Left ventricle myocardium superior (tissue), 1 donor: ENCODE measurements around the gene IGSF22. TPM values are rescaled to one million over a fixed set of nuclear protein-coding genes. Genes with fewer than 3 reads are reported as not detected.

ENCODE experiments used
- ATAC-seq: fragments of 200-7000 bp; cut with Tn5 transposase; one replicate; pipeline ENCODE4 v1.9.1; 2020; ENCODE audit warnings: mild to moderate bottlenecking, moderate library complexity
- DNase-seq: peaks from one replicate; pipeline ENCODE4 v3.0.0-alpha.2; 2020
- intact Hi-C: fragments of 100-400 bp; cut with micrococcal nuclease; formaldehyde crosslinking; loops from one replicate; pipeline ENCODE4 v1.11.0; 2022
- long read RNA-seq: library from polyadenylated mRNA; unstranded; transcript quantifications from one replicate; pipeline ENCODE4 v2.0.0, GENCODE V29; 2021
- total RNA-seq: library from RNA; stranded (reverse); fragmentation: NEBNext Ultra II Directional; extraction: Animal tissue kit (Norgen Biotek cat#: 25700); gene quantifications from one replicate; pipeline ENCODE4 v1.2.1, GENCODE V29; 2021
- donor health status: DM: no; HTN: yes; CAD: no; lungs with severe emphysema.

The IGSF22 gene
- total RNA-seq, result 0.94 TPM
- long read RNA-seq, partial matches to known transcripts, result 5 of 5 reads
- long read RNA-seq, other reads (novel, unspliced or antisense), result 0 of 5 reads

DNA sequence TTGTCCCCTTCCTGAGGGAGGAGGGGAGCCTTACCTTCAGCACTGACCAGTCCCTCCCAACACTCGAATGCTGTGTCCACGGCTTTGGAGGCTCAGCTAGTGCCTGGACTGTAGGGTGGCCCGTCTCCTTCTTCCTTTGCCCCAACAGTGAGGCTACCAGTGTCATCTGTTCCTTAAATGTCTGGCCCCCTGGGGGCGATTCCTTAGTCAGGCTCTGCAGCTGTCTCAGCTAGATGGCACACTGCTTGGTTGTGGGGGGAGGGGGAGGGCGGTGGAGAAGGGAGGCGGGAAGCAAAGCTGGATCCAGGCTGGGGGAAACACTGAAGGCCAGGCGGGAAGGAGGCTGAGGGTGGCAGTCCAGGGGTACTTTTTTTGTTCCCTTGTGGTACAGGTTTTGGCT is at the start of gene IGSF22:
TSS of gene IGSF22 (minus strand) at position 149 of the 400 bp plus-strand sequence. CDS start 1,952 bp downstream, outside the sequence.
- ATAC-seq, result no peak
- intact Hi-C loops, result no loop called here
- DNase-seq, result no peak

DNA sequence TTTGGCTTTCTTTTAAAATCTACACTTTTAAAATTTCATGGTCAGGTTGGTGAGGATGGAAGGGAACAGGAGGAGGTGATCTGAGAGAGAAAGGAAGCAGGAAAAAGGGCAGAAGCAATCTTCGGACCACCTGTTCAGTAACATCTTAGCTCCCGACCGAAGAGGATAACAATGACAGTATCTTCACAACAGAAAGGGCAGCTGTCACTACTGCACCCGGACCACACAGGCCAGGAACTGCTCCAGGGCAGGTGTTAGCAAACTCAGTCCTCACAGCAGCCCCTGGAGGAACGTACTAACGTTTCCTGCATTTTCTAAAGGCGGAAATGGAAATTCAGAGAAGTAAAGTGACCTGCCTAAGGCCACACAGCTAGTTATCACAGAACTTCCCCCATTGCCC is 48.8 kb upstream of the IGSF22 start:
- DNase-seq, result no peak
- intact Hi-C loops, result no loop called here

DNA sequence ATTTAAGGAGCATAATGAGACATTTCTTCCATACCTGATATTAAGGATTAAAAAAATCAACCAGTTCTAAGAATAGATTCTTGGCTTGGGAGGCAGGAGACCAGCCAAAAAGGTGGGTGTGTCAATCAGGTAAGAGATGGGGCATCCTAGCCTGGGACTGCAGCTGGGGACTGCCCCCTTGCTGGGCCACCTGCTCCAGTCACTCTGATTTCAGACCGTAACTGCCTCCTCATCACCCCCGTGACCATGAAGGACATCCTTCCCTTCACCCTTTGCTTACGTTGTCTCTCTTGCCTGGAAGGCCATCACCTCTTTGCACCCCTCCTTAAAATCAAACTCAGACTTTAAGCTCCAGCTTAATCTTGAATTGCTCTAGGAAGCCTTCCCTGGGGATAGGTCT is 47.7 kb upstream of the IGSF22 start:
- ATAC-seq (no peak), DNase-seq (no peak)
- intact Hi-C loops, result no loop called here

More for the DNA sequence above, 48.8 kb upstream of the IGSF22 start:
- no peak for ATAC-seq

DNA sequence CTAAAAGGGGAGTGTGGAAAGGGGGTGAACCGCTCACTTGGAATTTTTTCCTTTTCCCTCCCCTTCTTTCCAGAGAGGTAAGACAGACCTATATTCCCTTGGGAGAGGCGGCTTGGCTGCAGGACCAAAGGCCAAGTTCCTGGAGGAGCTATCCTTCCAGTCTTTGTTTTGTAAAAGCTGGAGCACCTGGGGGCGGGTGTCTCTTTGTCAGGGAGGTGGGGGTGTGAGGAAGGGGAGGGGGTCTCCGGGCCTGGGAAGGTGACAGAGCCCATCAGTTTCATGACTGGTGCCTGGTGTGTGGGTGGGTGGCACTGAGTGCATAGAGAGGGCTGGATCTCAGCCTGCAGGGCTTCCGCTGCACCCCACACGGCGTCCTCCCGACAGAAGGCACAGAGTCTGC is 47.1 kb upstream of the IGSF22 start:
- ATAC-seq (no peak), DNase-seq (no peak)
- intact Hi-C loops, result no loop called here

DNA sequence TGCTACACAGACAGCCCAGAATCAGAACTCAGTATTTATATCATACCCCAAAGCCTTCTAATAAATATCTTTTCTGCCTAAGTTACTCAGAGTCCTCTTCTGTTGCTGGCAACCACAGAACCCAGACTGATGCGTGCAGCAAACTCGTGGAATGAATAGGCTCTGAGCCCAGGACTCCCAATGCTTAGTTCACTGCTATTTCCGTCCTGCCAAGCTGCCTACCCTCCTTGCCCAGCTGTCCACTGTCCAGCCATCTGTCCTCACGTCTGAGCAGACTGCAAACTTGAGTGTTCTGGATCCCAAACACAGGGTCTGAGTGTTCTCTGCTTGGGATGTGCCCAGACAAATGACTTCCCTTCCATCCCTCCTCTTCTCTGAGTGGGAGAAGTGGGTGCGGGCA is 46.2 kb upstream of the IGSF22 start:
- DNase-seq, result no peak
- intact Hi-C loops, result no loop called here
- ATAC-seq, result no peak

DNA sequence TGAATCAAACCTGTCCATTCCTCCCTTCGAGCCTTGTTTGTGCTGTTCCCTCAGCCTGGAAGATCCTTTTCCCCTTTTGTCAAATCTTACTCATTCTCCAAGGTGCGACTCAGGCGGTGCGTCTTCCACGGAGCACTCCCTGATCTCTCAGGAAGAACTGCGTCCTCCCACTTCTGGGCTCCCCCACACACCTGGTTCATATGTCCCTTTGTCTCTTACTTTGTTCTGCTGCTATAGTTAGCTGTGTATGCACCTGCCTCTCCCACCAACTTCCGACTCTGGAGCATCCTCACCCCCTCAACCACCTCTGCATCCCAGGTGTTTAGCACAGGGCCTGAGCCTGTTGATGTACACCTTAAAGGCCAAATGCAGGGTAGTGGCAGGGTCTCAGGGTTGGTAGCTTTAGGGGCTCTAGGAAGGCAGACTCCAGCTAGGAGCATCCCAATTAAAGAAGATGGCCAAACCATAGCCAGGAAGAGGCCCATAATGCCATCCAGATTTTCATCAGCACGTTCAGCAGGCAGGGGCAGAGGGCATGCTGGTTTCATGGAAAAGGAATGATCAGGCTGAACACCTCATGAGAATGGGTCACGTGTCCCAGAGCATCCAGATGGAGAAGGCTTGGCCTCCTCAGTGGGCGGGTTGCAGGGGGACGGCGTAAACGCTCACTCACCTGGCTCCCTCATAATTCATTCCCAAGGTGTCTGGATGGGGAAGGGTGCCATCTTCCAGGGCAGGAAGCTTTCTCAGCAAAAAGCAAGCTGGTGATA is 45.5 kb upstream of the IGSF22 start:
- DNase-seq (no peak), ATAC-seq (no peak)
- intact Hi-C loops, result no loop called here

DNA sequence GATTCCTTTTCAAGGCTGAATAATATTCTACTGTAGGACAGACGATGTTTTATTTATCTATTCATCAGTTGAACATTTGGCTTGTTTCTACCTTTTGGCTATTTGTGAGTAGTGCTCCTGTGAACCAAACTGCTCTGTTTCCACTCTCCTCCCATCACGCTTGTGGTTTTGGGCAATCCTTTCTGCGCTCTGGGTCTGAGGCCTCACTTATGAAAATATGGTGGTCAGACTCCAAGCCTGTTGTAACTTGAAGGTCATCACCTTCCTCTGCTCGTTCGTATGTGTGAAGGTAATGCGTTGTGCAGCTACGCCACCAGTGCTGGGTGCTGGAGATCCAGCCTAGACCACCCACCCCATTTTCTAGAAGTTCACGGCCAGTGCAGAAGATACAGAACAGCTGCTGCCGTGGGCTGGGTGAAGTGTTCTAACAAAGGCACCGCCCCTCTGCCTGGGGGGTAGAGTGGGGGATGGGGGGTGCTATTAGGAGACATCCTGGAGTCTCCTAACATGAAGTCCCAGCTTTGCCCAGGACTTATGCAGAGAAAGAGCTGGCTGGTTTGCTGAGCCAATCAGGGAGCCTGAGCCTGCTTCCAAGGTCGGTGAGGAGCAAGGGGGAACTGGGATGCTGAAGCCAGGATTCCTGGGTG is 44.6 kb upstream of the IGSF22 start:
- intact Hi-C loops, result no loop called here
- ATAC-seq, result no peak
- no peak for DNase-seq

DNA sequence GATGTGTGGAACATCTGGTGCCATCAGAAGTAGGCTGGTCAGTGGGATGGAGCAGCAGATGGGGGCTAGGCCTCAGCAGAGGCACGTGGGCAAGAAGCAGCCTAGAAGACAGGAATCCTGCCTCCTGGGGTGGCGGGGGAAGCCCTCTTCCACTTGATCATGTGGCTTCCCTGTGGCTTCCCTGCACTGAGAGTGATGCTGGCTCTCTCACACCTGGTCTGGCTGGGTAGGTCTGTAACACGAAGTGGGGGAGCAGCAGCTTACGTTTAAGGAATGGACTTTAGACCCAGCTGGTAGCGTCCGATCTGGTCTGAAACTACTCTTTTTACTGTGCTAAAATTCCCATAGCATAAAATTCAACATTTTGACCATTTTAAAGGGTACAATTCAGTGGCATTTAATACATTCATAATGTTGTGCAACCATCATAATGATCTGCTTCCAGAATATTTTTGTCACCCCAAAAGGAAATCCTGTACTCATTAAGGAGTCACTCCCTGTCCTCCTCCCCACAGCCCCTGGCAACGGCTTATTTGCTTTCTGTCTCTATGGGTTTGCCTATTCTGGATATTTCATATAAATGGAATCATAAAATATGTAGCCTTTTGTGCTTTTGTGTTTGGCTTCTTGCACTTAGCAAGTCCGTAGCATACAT is 43.9 kb upstream of the IGSF22 start:
- ATAC-seq (no peak), DNase-seq (no peak)
- intact Hi-C loops, result no loop called here

DNA sequence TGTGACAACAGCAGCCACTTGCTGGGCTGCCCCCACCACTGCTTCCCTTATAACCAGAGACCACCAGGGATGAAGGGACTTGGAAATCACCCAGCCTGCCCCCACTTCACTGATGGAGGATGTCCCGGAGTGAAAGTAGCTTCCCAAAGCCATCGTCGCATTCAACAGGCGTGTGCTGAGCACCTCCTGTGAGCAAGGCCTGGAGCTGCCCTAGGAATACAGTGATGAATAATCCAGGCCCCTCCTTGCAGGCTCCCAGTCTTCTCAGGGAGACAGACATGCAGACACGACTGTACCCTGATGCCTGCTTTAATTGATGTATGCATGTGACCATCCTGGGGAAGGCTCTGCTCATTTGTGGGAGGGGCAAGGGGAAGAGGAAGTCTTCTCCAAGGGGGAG is 43.0 kb upstream of the IGSF22 start:
- ATAC-seq (peak; percentile 16), DNase-seq (no peak)
- intact Hi-C loops, result no loop called here

DNA sequence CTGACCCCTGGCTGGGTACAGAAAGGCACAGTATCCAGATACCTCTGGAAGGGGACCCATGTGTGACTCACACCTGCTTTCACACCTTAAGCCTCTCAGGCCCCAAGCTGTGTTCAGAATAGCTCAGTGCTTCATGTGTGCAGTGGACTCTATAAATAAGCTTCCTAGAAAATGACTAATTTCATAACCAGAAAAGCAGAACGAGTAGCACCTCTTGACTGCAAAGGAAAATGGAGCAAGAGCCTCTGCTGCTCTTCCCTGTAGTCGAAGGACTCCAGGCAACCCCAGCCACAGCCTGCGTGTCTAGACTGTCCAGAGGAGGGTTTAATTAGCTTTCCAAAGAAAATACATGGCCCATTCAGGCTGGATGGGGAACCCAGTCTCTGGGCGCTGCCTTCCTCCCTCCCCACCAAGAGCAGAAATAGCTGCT is 42.5 kb upstream of the IGSF22 start:
- intact Hi-C loops, result no loop called here
- DNase-seq (no peak), ATAC-seq (peak; percentile 64)

DNA sequence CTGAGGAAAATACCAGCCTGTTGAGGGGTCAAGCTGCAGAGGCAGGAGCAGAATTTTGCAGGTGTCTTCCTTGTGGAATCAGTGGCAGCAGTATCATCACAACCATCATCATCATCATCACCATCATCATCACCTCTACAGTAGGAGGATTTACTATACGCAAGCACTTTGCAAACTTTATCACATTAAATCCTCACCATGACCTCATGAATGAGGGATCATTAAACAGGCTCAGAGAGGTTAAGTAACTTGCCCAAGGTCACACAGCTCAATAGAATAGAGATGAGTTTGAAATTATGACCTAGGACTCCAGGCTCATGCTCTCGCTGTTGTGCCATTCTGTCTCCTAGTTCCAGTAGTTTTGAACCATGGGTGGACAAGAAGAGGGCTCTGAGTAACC is 40.0 kb upstream of the IGSF22 start:
- DNase-seq, result no peak
- ATAC-seq, result no peak
- intact Hi-C loops, result no loop called here

DNA sequence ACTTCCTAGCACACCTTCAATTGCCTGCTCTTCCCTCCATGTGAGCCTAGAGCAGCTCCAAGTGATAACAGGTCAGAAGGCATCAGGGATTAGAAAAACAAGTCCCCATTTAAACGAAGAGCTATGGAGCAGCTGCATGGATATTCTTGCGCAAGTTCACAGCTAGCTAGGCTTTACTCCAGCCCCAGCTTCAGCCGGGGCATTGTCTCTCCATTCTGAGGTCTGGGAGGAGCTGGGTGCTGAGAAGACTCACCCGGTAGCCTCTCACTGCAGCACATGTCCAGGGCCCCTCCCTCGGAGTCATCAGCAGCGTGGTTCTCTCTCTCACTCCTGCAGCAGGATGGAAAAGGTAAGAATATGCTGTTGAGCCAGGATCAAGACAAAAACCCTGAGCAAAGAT is 39.6 kb upstream of the IGSF22 start:
- intact Hi-C loops, result no loop called here
- no peak for ATAC-seq

DNA sequence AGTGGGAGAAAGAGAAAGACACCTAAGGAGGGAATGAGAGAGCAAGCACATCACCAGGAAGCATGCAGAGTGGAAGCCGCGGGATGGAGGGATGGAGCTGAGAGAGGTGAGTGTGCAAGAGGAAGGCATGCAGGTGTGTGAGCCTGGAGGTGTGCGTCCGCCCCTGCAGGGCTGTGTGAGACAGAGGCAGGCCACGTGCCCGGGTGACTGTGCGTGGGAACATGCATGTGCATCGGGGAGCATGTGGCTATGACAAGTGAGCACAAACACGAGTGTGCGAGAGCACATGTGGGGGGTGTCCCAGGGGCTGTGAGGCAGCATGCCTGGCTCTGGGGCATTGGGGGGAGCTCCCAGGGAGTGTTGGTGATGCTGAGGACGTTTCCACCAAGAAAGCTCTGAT is 35.8 kb upstream of the IGSF22 start:
- DNase-seq (no peak), ATAC-seq (no peak)
- intact Hi-C loops, result no loop called here

More for the DNA sequence above, 39.6 kb upstream of the IGSF22 start:
- no peak for DNase-seq

DNA sequence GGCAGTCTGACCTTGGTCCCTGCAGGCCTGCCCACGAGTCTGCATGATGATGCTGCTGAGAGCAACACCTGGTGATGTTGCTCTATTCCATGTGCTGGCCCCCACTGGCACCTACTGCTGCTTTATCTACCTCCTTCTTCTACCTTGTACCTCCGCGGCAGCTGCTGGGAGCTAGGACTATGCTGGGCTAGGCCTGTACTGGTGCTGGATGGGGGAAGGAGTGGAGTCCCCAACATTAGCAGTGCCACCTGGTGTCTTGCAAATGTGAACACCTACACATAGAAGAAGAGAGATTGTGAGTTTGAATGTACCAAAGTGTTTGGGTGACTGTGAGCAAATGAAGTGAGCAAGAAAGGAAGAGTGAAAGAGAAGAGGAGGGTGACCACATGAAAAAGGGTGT is 35.2 kb upstream of the IGSF22 start:
- intact Hi-C loops, result no loop called here
- ATAC-seq (no peak), DNase-seq (no peak)

DNA sequence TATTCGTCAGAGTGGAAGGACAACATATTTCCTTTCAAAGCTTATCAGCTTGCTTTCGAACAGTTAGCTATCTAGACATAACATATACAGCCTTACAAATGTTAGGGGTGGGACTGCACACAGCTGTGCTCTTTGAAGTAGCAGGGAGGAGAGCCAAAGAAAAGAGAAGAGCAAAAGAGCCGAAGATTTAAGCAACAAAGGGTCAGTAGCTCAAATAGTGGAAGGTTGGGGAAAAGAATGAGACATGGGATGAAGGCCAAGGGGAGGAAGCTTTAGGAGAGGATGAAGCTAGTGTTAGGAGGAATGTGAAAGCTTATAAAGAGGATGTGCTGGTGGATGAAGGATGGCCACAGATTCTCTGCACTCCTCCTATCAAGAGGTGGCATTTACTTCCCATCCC is 31.8 kb upstream of the IGSF22 start:
- DNase-seq (no peak), ATAC-seq (no peak)
- intact Hi-C loops, result no loop called here

DNA sequence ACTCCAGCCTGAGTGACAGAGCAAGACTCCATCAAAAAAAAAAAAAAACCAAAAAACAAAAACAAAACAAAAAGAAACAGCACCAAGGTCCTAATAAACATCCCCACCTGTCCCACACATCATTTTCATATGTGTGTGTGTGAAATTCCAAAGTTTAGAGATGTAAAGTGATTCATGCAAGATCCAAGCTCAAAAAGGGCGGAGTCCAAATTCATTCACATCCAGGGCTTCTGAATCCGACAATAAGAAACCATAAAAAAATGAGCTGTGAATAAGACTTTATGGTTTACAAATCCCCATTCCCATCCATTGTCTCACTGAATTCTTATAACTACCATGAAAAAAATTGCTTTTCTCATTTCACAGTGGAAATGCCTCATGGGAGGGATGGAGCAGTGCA is 30.9 kb upstream of the IGSF22 start:
- DNase-seq (no peak), ATAC-seq (no peak)
- intact Hi-C loops, result no loop called here

DNA sequence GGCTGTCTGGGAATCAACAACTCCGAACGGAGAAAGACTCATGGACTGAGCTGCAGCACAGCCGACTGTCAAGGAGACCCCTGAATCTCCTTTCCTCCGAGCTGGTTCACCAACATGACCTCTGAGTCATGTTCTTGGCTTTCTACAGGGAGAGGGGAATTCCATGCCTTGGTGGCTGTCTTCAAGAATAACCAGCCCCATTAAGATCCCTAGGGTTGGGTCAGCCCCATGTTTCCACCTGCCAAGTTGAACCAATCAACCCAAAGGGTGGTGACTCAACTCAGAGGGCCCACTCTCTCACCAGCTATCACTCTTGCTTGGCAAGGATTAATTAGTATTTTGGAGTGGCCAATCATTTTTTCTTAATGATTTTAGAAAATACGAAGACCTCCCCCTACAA is 28.3 kb upstream of the IGSF22 start:
- intact Hi-C loops, result no loop called here
- DNase-seq, result no peak
- ATAC-seq, result no peak

DNA sequence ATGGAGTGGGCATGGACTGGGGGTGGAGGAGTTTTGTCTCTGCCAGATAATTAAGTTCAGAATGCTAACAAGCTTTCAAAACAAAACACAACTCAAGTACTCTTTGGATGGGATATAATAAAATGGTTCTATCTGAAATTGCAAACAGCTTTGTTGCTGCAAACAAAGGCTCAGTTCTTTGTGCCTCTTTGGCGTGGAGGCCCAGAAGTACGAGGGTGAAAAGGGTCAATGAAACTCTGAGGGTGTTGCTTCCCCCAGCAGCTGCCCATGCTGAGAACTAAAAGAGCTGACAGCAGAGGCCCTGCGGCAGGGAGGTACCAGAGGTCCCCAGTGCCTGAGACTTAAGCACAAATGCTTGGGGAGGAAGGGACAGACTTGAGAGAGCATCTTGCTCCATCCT is 26.5 kb upstream of the IGSF22 start:
- intact Hi-C loops, result no loop called here
- no peak for ATAC-seq
- no peak for DNase-seq

DNA sequence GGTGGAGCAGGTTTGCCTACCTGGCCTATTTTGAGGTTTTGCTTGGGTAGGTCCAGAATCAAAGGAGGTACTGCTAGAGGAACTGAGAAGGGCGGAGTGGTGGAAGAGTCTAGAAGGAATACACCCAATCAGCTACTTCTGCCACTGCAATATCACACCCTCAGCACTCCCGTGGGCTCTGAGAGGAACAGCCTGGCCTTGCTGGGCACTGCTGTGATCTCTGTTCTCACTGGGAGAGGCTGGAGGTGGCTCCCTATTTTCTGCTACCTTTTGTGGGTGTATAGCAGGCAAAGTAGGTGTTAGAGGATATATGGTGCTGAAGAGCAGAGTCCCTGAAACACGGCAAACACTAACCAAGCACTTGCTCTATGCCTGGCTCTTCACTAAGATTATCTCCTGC is 25.0 kb upstream of the IGSF22 start:
- ATAC-seq, result no peak
- intact Hi-C loops, result no loop called here
- no peak for DNase-seq

DNA sequence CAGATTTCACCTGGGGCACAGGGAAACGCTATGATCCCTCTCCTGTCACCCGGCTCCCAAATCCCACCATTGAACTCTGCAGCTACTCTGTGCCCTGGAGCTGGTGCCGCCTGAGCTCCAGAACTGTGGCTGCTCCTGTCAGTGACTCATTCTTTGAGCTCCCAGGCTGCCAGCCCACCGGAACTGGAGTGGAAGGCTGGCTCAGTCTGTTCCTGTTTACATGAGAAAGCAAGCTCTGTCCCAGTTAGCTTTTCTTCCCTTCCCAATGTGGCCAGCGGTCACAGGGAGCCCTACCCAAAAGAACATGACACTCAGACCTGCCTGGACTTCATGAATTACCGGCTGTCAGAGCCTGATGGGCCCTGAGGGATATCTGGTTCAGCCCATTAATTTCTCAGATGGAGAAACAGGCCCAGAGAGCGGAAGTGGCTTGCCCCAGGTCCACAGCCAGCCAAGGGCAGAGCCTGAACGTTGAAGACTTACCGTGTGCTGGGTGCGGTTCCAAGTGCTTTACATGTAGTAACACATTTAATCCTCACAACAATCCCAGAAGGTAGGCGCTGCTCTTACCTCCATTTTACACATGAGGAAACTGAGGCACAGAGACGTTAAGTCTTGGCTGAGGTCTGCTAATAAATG is 23.8 kb upstream of the IGSF22 start:
- intact Hi-C loops, result no loop called here
- ATAC-seq (peak; percentile 32), DNase-seq (no peak)
